Choroid plexus epithelial cell (primary cell): ENCODE measurements around the gene ACP6.

Source experiments
- DNase-seq: peaks from one replicate; pipeline ENCODE4 v3.0.0-alpha.2; 2010; ENCODE audit warnings: low read depth
- H3K4me3 ChIP-seq: 2 replicates; pipeline ENCODE4 v1.5.1; 2011; ENCODE audit warnings: low read depth, mild to moderate bottlenecking, control low read depth, low read length, moderate library complexity
- CTCF ChIP-seq: conservative IDR thresholded peaks from 2 replicates; pipeline ENCODE4 v1.5.1; 2011; ENCODE audit warnings: low read depth, mild to moderate bottlenecking, control low read depth, inconsistent platforms, low read length, moderate library complexity

The ACP6 gene

GRCh38 chr1:147636314-147636713 is 34.0 kb downstream of the ACP6 start:
- DNase-seq = no peak
- no peak for TF ChIP-seq CTCF
- H3K4me3 ChIP-seq = no peak overlapping the region

DNA sequence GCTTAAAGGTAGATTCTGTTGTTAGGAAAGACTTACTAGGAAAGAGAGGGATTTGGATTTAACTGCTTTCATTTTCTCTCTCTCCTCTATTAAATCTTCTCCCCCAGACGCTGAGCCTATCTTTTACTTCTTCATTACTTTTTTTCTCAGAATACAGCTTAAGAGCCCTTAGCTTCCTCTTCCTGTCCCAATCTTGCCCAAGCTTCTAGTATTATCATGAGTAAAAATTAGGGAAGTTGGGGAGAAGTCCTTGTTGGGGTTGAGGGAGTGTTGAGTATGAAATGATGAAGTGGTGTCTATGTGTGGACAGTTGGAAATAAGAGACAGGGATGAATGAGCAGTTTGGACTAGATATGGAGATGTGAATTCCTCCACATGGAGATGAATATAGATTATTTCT is 35.0 kb downstream of the ACP6 start:
- DNase-seq = no peak
- TF ChIP-seq CTCF = no peak
- H3K4me3 ChIP-seq = no peak overlapping the region

DNA sequence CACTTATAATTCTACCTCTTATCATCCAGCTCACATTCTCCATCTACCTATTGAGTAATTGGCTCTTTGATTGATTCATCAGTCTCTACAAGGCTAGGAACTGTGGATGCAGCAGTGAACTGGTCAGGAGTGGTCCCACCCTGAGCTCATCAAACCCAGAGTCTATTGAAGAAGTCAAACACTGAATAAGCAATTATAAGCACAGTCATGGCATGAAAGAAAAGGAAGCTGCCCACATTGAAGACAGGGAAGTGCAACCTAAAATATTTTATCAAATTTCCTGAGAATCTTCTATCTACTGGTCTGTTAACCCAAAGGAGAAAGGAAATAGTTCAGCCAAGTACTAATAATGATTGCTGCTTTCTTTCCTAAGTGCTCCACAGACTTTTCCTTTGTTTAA is 35.7 kb downstream of the ACP6 start:
- TF ChIP-seq CTCF = no peak
- H3K4me3 ChIP-seq = no peak overlapping the region
- DNase-seq = no peak

DNA sequence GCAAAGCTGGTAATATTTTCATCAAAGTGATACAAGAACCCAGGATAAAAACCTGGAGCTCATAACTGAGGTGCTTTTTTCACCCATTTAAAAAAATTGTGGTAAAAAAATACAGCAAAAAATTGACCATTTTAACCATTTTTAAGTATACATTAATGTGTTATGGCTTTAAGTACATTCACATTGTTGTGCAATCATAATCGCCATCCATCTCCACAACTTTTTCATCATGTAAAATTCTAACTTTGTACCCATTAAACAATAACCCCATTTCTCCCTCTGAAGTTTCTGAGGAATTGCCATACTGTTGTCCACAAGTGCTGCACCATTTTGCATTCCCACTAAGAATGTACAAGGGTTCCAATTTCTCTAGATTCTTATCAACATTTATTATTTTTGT is 36.6 kb downstream of the ACP6 start:
- TF ChIP-seq CTCF = no peak
- DNase-seq = no peak
- no peak overlapping the region for H3K4me3 ChIP-seq

DNA sequence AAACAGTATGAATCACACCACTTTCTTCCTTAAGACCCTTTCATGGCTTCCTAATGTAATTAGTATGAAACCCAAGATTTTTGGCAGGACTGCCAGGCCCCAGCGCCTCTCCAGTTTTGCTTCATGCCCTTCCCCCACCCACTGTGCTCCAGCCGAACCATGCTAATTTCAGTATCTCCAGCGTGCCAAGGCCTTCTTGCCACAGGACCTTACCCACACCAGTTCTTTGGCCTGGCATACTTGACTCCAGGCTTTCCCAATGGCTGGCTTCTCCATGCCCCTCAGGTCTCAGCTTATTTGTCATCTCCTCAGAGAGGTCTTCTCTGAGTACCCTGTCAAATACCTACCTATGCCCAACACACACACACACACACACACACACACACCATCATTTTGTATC is 38.5 kb downstream of the ACP6 start:
- H3K4me3 ChIP-seq = no peak overlapping the region
- no peak for TF ChIP-seq CTCF
- no peak for DNase-seq

DNA sequence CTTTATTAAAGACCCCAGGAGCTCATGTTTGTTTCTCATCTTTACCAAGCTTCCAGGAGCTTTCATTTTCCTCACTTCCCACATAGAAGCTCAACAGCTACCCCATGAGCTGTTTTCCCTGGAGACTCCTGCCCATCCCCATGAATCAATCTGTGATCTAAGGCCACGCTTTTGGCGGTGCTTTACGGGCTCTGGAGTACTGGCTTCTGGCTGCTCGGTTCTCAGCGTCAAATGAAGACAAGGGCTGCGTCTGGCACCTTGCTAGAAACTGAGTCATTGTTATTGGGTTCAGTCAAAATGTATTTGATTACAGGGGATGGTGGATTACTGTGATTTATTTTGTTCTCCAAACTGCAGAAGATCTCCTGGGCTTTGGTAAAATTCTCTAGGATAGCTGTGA is 39.9 kb downstream of the ACP6 start:
- no peak for TF ChIP-seq CTCF
- H3K4me3 ChIP-seq = no peak overlapping the region
- DNase-seq = no peak

DNA sequence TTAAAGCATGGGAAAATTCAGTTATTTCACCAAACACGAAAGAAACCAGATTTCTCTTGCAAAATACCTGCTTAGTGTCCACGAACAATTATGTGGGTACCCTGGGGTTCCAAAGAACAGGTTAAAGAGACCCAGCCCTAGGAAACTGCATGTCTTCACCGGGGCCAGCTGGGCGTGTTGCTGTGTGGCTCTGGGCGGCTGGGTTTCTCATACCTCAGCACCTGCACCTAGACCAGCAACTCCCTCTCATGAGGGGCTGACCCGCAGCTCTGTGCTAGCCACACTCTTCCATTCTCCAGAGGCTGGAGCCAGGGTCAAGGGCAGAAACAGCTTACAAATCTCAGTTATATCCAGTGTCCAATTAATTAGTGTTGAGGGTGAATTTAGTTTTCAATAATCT is 40.3 kb downstream of the ACP6 start:
- no peak for TF ChIP-seq CTCF
- no peak for DNase-seq
- no peak overlapping the region for H3K4me3 ChIP-seq
